Umbilical cord (tissue), 2 donors: Measurements from ENCODE around the gene SEC23B. TPM values are rescaled to one million over a fixed set of nuclear protein-coding genes. Genes with fewer than 3 reads are reported as not detected.

Source experiments
- DNase-seq: peaks from one replicate; pipeline ENCODE4 v3.0.0-alpha.2; 2015; ENCODE audit warnings: low spot score
- total RNA-seq: library from RNA; depleted of rRNA; stranded (reverse); fragments of >200 nt; gene quantifications from one replicate; pipeline ENCODE4 v1.2.3, GENCODE V29; 2014; ENCODE audit warnings: low replicate concordance; ENCODE audit not compliant: insufficient read depth

The SEC23B gene
- total RNA-seq, 1 donor from 2014 or later = 27.0 TPM

DNA sequence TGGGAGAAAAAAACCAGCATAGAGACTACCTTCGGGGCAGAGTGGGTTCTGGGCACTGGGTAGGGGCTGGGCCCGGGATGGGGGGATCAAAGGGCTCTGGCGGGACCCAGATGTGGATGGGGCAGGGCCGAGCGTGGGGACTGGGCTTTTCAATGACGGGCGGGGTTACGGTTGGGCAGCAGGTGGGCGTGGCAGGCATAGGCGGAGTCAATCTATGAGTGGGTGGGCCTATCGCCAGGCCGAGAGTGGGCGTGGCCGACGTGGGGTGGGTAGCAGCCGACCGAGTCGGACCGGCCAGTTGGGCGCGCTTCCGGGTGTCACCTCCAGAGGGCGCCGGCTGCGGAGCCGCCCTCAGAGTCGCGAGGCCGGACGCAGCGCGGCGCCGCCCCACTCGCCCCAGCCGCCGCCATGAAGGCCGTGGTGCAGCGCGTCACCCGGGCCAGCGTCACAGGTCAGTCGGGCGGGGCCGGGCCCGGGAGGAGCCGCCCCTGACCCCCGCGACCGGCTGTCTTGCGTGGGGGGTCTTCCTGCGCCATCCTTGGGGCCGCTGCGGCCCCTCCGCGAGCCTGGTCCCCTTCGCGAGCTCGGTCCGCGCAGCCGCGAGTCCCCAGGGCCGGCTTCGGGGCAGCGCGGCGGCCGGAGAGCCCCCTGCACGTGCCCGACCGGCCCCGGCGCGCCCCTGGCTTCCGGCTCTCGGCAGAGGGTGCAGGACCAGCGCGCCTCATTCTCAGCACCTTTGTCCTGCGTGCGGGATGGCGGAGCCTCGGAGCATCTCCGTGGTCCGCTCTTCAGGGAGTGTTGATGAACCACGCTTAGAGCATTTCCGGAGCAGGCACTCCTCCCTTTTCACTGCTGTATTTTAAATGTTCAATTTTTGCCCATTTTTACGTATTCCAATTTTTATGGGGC is 80.2 kb downstream of the SEC23B start, which contains the start of gene DTD1:
DTD1 (plus strand) TSS at position 390 of the 909 bp plus-strand sequence; CDS start at position 409, 19 bp downstream.
- peak; percentile 79 for DNase-seq

DNA sequence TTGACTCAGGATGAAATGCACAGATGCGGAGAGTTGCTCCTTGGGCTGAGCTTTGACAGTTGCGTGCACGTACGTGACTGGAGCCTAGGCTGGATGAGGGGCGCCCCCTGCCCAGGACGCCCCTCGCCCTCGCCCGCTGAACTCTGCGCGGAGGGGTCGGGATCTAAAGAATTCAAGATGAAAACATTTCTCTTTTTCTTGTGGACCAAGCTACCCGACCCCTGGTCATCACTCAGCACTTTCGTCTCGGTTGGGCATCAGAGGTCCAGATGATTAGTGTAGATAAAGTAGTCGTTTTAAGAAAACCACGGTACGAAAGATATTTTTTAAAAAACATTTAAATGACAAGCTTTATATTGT is 80.8 kb downstream of the SEC23B start:
- DNase-seq = no peak

DNA sequence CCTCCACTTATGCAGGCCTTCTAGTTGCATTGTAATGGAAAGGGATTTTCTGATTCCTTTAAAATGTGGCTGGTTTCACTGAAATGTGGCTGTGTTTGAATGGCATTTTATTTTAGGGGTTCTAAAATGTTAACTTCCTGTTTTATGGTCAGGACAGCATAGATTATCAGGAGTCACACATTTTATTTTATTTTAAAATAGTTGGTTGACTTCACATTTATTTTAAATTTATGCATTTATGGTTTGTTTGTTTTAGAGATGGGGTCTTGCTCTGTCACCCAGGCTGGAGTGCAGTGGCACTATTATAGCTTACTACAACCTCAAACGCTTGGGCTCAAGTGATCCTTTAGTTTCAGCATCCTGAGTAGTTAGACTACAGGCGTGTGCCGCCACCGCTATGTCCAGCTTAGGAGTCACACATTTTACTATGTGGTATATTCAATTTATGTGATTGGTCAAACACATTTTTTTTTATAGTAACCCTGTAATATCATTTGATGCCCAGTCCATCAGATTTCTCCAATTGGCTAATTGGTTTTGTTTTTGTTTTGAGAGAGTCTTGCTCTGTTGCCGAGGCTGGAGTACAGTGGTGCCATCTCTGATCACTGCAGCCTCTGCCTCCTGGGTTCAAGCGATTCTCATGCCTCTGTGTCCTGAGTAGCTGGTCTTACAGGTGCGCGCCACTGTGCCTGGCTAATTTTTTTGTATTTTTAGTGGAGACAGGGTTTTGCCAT is 82.4 kb downstream of the SEC23B start:
- no peak for DNase-seq

DNA sequence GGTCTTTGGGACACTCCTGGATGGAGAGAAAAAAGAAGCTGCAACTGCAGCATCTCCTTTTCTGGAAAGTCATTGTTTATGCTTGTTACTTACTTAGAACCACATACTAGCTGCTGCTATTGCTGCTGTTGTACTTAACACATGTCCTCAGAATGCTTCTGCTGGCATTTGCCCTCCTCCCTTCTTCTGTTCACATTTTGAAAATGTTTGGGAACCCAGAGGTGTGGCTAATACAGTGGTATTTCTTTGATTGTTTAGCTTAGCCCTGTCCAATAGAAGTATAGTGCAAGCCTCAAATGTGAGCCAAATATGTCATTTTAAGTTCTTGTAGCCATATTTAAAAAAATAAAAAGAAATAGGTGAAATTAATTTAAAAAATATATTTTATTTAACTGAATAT is 88.5 kb downstream of the SEC23B start:
- DNase-seq = no peak

DNA sequence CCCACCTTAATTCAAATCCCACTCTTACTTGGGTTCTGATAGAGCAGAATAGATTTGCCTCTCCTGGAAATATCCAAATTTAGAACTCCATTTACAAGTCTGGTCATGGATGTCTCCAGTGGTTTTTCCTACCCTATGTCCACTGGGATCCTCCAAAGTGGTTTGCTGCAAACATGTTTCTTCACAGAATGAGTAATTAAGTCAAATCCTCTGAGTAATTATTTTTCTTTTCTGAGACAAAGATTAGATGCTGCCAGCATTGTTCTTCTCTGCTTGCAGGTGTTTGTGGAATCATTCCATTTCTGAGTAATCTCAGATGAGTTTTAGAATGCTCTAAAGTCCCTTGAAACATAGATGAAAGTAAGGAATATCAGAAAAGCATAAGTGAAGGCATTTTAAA is 102.0 kb downstream of the SEC23B start:
- DNase-seq = no peak

Other genes starting within 250 kb of the SEC23B start
- 12.3 TPM for gene ZNF133, start 219.4 kb upstream of the SEC23B start, total RNA-seq
- 1.7 TPM for gene DZANK1, start 40.9 kb upstream of the SEC23B start, total RNA-seq
- gene POLR3F, start 40.5 kb upstream of the SEC23B start, total RNA-seq = 16.9 TPM
- 17.6 TPM for gene RBBP9, start 10.7 kb upstream of the SEC23B start, total RNA-seq
- gene SMIM26, start 59.5 kb downstream of the SEC23B start, total RNA-seq = 43.1 TPM
- 20.2 TPM for gene DTD1, start 80.1 kb downstream of the SEC23B start, total RNA-seq